Stomach (tissue), 4 donors: Measurements from ENCODE around the gene PITPNC1.

Source experiments
- EP300 ChIP-seq: sonication (generic); formaldehyde crosslinking; IDR thresholded peaks from one replicate; pipeline ENCODE4 v1.6.1; 2017; ENCODE audit warnings: antibody characterized with exemption
- POLR2A ChIP-seq, 4 donors: fragments of 450-650 bp; IDR thresholded peaks; one replicate each; pipeline ENCODE4 v1.6.1; 2016; ENCODE audit warnings: antibody characterized with exemption in 4 of 4, control low read depth in 2 of 4, mild to moderate bottlenecking in 1 of 4, moderate library complexity in 1 of 4
- TF ChIP-seq, protein P1 (sequence below), 7 experiments: fragments of 450-650 bp in 4 of 7; fragments of 200-600 bp in 3 of 7; sonication (generic) in 3 of 7; IDR thresholded peaks; one replicate each; pipeline ENCODE4 v1.5.1; 2016 to 2019; ENCODE audit warnings: antibody characterized with exemption in 7 of 7, control low read depth in 2 of 7, mild to moderate bottlenecking in 1 of 7

DNA sequence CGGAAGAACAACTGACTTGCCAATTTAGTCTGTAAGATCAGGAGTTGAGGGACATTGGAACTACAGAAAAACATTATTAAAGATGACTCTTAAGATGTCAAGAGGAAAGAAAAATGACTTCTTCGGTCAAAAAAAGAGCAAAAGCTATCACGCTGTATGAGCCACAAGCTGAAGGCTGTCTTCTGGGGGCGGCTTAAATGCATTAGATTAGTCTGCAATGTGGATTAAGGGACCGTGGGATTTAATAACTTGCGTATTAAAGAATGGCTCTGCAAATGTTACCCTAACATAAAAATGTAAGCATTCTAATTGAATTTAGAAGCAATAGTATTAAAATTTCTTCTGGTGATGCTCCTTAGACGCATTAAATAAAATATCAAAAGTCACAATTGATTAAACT, 108.6 kb downstream of the PITPNC1 start:
- TF ChIP-seq EP300, result no peak
- no peak for TF ChIP-seq POLR2A (IDR thresholded peaks at IDR 0.05)
- TF ChIP-seq, protein P1, sequence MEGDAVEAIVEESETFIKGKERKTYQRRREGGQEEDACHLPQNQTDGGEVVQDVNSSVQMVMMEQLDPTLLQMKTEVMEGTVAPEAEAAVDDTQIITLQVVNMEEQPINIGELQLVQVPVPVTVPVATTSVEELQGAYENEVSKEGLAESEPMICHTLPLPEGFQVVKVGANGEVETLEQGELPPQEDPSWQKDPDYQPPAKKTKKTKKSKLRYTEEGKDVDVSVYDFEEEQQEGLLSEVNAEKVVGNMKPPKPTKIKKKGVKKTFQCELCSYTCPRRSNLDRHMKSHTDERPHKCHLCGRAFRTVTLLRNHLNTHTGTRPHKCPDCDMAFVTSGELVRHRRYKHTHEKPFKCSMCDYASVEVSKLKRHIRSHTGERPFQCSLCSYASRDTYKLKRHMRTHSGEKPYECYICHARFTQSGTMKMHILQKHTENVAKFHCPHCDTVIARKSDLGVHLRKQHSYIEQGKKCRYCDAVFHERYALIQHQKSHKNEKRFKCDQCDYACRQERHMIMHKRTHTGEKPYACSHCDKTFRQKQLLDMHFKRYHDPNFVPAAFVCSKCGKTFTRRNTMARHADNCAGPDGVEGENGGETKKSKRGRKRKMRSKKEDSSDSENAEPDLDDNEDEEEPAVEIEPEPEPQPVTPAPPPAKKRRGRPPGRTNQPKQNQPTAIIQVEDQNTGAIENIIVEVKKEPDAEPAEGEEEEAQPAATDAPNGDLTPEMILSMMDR (IDR thresholded peaks at IDR 0.05), result no peak
